Duodenal mucosa (tissue), 2 donors: Measurements from ENCODE around the gene KCNQ1.

Experiments used
- H3K27ac ChIP-seq: one replicate; pipeline ENCODE4 v1.7.0; 2013; ENCODE audit warnings: low read depth, low read length
- H3K27me3 ChIP-seq, 2 donors: one replicate each; pipeline ENCODE4 v1.7.0; 2013; ENCODE audit warnings: low read length in 2 of 2, control low read depth in 1 of 2; ENCODE audit not compliant: insufficient read depth in 2 of 2, control insufficient read depth in 1 of 2
- H3K36me3 ChIP-seq, 2 donors: one replicate each; pipeline ENCODE4 v1.7.0; 2013; ENCODE audit warnings: low read length in 2 of 2, control low read depth in 1 of 2; ENCODE audit not compliant: insufficient read depth in 2 of 2, control insufficient read depth in 1 of 2
- H3K4me1 ChIP-seq, 2 donors: one replicate each; pipeline ENCODE4 v1.7.0; 2013; ENCODE audit warnings: low read length in 2 of 2, control low read depth in 1 of 2; ENCODE audit not compliant: insufficient read depth in 2 of 2, control insufficient read depth in 1 of 2
- H3K4me3 ChIP-seq, 2 donors: one replicate each; pipeline ENCODE4 v1.7.0; 2013; ENCODE audit warnings: low read length in 2 of 2, low read depth in 1 of 2
- H3K9ac ChIP-seq, 2 donors: one replicate each; pipeline ENCODE4 v1.7.0; 2013; ENCODE audit warnings: low read length in 2 of 2, low read depth in 1 of 2
- H3K9me3 ChIP-seq, 2 donors: one replicate each; pipeline ENCODE4 v1.7.0; 2013; ENCODE audit warnings: low read length in 2 of 2, control low read depth in 1 of 2; ENCODE audit not compliant: control insufficient read depth in 1 of 2

KCNQ1 gene

DNA sequence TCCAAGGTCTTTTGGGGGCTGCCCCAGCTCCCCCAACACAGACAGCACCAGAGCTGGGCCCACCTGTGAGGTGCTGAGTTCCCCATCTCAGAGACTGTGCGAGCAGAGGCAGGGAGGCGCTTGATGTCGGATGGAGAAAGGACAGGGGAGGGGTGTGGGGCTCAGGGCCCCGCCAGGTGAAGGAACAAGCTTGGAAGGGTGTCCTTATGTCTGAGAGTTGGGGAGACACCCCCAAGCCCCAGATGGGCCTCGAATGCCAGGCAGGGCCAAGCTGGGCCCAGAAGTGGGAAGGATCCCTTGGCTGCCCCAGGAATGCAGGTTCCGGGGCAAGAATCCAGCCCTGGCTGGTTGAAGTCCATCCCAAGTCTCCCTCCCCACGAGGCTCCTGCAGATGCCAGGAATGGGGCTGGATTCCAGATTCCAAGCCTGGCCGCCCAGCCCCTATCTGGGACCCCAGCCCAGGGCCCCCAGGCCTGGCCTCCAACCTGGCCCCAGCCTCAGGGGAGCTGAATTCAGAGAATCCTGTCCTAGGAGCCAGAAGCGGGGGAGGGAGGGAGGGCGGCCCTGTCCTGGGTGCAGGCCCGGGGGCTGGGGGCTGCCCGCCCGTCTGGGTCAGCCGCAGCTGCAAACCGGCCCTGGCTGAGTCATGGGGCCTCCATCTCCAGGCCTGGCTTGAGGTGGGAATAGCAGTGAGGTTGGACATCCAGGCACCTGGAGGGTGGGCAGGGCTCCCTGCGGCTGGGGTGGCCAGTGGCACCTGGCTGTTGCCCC lies 389.9 kb downstream of the KCNQ1 start:
- no peak overlapping the region for H3K27ac ChIP-seq
- no peaks in the 10 kb centered on the region for H3K9me3 ChIP-seq
- H3K27me3 ChIP-seq, result no peaks in the 10 kb centered on the region
- no peak overlapping the region for H3K9ac ChIP-seq
- no peaks in the 10 kb centered on the region for H3K36me3 ChIP-seq
- H3K4me1 ChIP-seq, result no peaks in the 10 kb centered on the region
- H3K4me3 ChIP-seq, result no peak overlapping the region

DNA sequence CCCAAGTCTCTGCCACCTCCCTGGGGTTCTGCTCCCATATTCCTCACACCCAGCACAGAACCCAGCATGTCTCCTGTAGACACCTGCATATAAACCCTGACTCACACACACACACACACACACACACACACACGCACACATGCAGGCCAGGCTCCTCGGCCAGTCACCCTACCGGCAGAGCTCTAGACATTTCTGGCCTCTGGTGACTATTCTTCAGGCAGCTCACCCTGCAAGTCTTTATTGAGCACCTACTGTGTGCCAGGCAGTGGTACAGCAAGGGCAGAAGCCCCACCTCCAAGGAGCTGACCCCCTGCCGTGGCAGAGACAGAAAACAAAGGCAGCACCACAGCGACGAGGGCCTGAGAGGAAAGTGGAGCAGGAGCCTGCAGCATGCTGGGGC lies 390.5 kb downstream of the KCNQ1 start:
- H3K4me3 ChIP-seq, result no peak overlapping the region
- no peak overlapping the region for H3K9ac ChIP-seq
- H3K4me1 ChIP-seq, result no peaks in the 10 kb centered on the region
- no peak overlapping the region for H3K27ac ChIP-seq
- no peaks in the 10 kb centered on the region for H3K27me3 ChIP-seq
- no peaks in the 10 kb centered on the region for H3K36me3 ChIP-seq
- H3K9me3 ChIP-seq, result no peaks in the 10 kb centered on the region

- Histone ChIP-seq H3K36me3 (no peaks in the 10 kb centered on the region), H3K9ac (no peak overlapping the region), H3K27ac (no peak overlapping the region), H3K4me1 (no peaks in the 10 kb centered on the region), H3K9me3 (no peaks in the 10 kb centered on the region), H3K27me3 (no peaks in the 10 kb centered on the region), H3K4me3 (no peak overlapping the region)
Observed at GRCh38 chr11:2835751-2836150, 390.9 kb downstream of the KCNQ1 start.

DNA sequence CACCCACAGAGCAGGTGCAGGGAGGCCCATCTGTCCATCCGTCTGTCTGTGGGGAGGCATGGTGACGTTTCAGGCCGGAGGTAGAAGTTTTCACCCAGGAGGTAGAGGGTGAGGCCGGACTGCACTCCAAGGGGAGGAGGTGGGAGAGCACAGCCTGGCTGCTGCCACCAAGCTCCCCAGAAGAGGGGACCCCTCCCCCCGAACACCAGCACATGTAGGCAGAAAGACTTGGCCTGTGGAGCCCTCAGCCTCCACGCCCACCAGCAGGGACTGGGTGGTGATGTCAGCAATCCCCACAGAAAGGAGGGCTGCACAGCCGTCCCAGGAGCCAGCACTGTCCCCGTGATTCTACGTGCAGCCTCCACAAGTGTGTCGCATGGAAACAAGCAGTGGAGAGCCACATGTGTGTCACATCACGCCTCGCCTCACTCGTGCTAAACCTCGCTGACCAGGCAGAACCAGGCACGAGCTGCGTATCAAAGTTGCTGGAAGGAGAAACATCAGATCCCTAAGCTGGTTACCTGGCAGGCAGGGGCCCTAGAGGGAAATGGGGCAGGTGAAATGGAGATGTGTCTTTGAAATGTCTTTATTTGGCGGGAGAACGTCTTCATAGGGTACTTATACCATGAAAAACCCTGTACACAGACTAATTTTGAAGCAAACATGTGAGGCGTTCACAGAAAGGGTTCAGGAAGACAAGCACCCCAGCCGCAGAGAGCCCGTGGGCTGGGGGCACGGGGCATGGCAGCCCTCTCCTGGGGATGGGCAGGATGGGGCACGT lies 391.7 kb downstream of the KCNQ1 start:
- H3K9me3 ChIP-seq, result no peaks in the 10 kb centered on the region
- no peaks in the 10 kb centered on the region for H3K4me1 ChIP-seq
- no peak overlapping the region for H3K4me3 ChIP-seq
- no peaks in the 10 kb centered on the region for H3K27me3 ChIP-seq
- H3K9ac ChIP-seq, result no peak overlapping the region
- H3K36me3 ChIP-seq, result no peaks in the 10 kb centered on the region
- H3K27ac ChIP-seq, result no peak overlapping the region

- H3K4me1 ChIP-seq, result no peaks in the 10 kb centered on the region
- H3K9me3 ChIP-seq, result no peaks in the 10 kb centered on the region
- H3K27ac ChIP-seq, result no peak overlapping the region
- no peaks in the 10 kb centered on the region for H3K36me3 ChIP-seq
- no peaks in the 10 kb centered on the region for H3K27me3 ChIP-seq
- no peak overlapping the region for H3K4me3 ChIP-seq
- no peak overlapping the region for H3K9ac ChIP-seq
Observed at GRCh38 chr11:2837096-2837601, 392.3 kb downstream of the KCNQ1 start.

DNA sequence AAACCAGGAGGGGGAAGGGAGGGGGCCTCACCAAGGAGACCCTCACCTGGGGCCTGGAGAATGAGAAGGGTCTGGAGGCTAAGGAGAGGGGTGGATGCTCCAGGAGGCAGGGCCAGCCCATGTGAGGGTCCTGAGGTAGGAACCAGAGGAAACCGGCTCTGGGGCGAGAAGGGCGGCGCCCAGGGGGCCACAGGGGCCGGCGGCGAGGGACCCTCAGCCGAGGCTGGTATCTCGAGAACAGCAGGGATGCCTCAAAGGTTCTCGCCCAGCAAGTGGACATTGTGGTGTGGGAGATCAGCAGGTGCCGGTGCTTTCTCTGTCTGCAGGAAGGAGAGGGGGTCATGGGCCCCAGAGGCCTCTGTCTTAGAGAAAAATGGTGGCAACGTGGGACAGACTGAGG lies 392.8 kb downstream of the KCNQ1 start:
- Histone ChIP-seq H3K36me3 (no peaks in the 10 kb centered on the region), H3K4me3 (no peak overlapping the region), H3K4me1 (no peaks in the 10 kb centered on the region), H3K9me3 (no peaks in the 10 kb centered on the region), H3K27me3 (no peaks in the 10 kb centered on the region), H3K27ac (no peak overlapping the region), H3K9ac (no peak overlapping the region)

DNA sequence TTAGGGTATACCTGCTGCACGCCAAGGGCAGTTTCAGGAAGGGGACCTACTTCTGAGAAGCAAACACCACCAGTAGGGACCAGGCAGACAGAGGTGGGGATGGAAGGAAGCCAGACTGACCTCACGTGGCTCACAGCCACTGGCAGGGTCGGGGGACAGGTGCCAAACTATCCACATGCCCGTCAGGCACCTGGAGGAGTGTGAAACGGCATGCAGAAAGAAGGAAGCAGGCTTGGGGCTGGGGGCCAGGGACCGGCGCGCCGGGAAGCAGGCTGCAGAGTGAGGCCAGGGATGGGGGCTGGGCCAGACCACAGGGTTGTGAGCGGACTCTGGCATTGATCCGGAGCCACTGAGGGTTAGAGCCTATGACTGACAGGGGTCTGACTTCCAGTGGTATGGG lies 393.3 kb downstream of the KCNQ1 start:
- Histone ChIP-seq H3K36me3 (no peaks in the 10 kb centered on the region), H3K9ac (no peak overlapping the region), H3K4me3 (no peak overlapping the region), H3K9me3 (no peaks in the 10 kb centered on the region), H3K27me3 (no peaks in the 10 kb centered on the region), H3K4me1 (no peaks in the 10 kb centered on the region), H3K27ac (no peak overlapping the region)

GRCh38 chr11:2838676-2839294 lies 394.0 kb downstream of the KCNQ1 start:
- Histone ChIP-seq H3K9ac (no peak overlapping the region), H3K27ac (no peak overlapping the region), H3K4me1 (no peaks in the 10 kb centered on the region)

DNA sequence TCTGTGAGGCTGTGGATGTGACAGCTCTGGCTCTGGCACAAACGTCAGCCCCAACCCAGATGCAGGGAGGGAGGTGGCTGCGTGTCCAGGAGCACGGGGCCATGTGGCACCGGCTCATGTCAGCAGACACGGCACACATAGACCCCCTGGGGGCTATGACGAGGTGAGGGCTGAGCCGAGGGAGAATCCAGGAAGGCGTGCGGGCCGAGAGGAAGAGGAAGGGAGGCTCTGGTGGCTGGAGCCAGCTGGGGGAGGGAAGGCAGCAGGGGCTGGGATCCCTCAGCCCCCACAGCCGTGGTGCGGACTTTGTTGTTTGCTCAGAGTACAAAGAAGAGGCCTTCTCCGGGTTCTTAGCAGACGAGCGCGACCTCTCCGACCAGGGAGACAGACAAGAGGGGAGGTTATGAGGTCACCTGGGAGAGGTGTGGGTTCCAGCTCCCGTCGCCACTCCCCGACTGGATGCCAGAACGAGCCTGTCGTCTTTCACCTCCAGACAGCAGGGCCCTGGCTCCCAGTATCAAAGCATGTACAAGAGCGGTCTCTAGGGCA lies 394.7 kb downstream of the KCNQ1 start:
- Histone ChIP-seq H3K27me3 (no peaks in the 10 kb centered on the region), H3K36me3 (no peaks in the 10 kb centered on the region), H3K9ac (no peak overlapping the region), H3K4me3 (no peak overlapping the region), H3K9me3 (no peaks in the 10 kb centered on the region), H3K27ac (no peak overlapping the region), H3K4me1 (no peaks in the 10 kb centered on the region)

More at GRCh38 chr11:2838676-2839294, 394.0 kb downstream of the KCNQ1 start:
- no peaks in the 10 kb centered on the region for H3K9me3 ChIP-seq
- H3K27me3 ChIP-seq, result no peaks in the 10 kb centered on the region
- H3K4me3 ChIP-seq, result no peak overlapping the region
- no peaks in the 10 kb centered on the region for H3K36me3 ChIP-seq
